Measurements from ENCODE around the gene FAM186B. TPM values are rescaled to one million over a fixed set of nuclear protein-coding genes. Genes with fewer than 3 reads are reported as not detected.

The FAM186B gene
- total RNA-seq, result 0.54 TPM in 1 of 2 replicates, not detected in the other

GRCh38 chr12:49605539-49605938 lies at the start of gene FAM186B:
FAM186B (minus strand) TSS chr12:49605639; CDS start chr12:49605477, 162 bp downstream.

GRCh38 chr12:49623142-49623904 lies 17.9 kb upstream of the FAM186B start, which contains the start of gene PRPF40B:
PRPF40B (plus strand) TSS chr12:49623561; CDS start chr12:49623591, 30 bp downstream.

GRCh38 chr12:49567611-49568441 lies 37.6 kb downstream of the FAM186B start, which contains the start of gene MCRS1:
MCRS1 (minus strand) TSS chr12:49568142; CDS start chr12:49566731, 1,411 bp downstream.

GRCh38 chr12:49538510-49539403 lies 66.7 kb downstream of the FAM186B start, which contains the start of gene KCNH3:
KCNH3 (plus strand) TSS chr12:49539030; CDS start chr12:49539417, 387 bp downstream.

Other genes starting within 250 kb of the FAM186B start
- 18.2 and 22.7 TPM in 2 replicates for gene SPATS2, start 238.2 kb downstream of the FAM186B start, total RNA-seq
- gene KCNH3, start 66.6 kb downstream of the FAM186B start, total RNA-seq, result 0.54 TPM in 1 of 2 replicates, not detected in the other
- 59.5 and 63.2 TPM in 2 replicates for gene MCRS1, start 37.5 kb downstream of the FAM186B start, total RNA-seq
- gene PRPF40B, start 17.9 kb upstream of the FAM186B start, total RNA-seq, result 2.6 and 5.2 TPM in 2 replicates
- gene FMNL3, start 101.8 kb upstream of the FAM186B start, total RNA-seq, result 10.3 and 21.7 TPM in 2 replicates
- gene TMBIM6, start 135.9 kb upstream of the FAM186B start, total RNA-seq, result 325 and 339 TPM in 2 replicates
- gene NCKAP5L, start 222.8 kb upstream of the FAM186B start, total RNA-seq, result 20.8 and 29.0 TPM in 2 replicates
- gene BCDIN3D, start 237.5 kb upstream of the FAM186B start, total RNA-seq, result 4.7 and 5.4 TPM in 2 replicates

Data from cardiac atrium fibroblast (primary cell).